ENCODE results near the gene TCEA2.

TCEA2 gene

DNA sequence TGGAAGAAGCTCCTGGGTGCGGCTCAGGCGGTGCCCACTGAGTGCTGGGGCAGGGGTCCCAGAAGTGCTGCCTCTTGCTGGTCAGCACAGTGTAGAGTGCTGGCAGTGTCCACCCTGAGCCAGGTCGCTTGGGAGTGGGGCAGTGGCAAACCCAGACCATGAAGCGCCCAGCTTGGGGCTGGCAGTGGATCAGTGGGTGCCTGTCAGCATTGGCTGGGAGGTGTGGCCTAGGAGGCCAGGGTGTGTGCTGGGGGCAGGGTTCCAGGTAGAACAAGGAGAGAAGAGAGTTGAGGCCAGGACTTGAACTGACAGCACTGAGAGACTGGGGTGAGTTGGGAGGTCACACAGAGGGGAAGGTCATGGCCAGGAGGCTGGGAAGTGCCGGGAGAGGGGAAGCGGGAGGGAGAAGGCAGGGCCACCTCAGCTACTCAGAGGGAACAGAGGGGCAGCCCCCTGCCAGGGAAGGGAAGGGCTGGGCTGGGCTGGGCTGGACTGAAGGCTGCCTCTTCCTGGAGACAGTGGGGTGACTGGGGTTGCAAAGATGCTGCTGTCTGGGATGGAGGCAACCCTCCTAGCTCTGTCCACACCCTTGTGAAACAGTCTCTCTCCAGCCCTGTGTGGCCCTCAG is 4.1 kb downstream of the TCEA2 start:
- DNase-seq, result peak in 1 of 3 donors; percentile 25

- no peak for DNase-seq
Observed at GRCh38 chr20:64067733-64068307, 4.8 kb downstream of the TCEA2 start.

DNA sequence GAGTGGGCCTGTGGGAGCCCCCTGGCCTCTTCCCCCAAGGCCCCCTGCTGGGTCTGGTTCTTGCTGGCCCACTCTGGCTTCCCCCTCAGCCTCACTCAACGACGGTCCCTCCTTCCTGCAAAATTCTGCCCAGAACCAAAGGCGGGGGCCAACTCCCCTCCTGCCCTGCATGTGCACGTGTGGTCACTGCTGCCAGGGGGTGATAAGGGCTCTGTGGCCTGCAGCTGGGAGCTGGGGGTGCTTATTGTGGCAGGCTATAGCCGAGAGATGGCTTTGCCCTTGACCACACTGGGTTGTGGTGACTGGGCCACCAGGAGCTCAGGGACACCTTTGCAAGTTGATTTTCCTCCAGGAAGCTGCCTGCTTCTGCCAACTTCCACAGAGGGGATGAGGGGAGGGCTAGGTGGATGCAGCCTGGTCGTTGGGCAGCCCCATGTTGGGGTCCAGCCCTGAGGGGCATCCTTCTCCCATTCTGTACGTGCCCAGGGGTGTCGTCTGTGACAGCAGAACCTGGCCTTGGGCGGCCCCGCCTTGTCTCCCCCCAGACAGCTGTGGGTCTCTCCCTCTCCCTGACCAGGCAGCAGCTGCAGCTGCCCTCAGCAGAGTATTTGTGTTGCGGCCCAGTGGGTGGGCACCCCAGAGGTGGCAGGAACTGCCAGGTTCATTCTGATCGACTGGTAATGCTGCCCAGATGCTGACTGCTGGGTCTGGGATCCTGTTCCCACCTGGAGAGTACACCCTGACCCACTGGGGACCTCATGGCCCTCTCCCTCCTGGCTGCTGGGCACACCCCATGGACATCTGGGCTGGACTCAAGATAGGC is 5.6 kb downstream of the TCEA2 start:
- DNase-seq, result no peak

DNA sequence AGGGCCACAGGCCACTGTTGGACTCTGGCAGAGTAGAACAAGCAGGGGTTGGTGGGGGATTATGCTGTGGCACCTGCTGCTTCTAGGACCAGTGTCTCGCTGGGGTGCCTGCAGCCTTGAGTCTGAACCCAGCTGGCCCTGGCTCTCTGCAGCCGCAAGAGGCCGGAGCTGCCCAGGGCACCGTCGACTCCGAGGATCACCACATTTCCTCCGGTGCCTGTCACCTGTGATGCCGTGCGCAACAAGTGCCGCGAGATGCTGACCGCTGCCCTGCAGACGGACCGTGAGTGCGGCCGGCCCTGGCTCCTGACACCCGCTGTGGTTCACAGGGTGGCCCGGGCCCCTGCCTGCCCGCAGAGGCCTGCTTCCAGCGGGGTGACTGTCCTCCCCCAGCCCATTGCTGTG is 6.2 kb downstream of the TCEA2 start:
- no peak for DNase-seq

- DNase-seq, result peak in 2 of 3 donors; percentile 48 to 59
Observed at GRCh38 chr20:64069614-64070243, 6.7 kb downstream of the TCEA2 start.

- DNase-seq, result no peak
Observed at GRCh38 chr20:64070244-64070993, 7.4 kb downstream of the TCEA2 start.

- no peak for DNase-seq
Observed at GRCh38 chr20:64071341-64072332, 8.6 kb downstream of the TCEA2 start.

DNA sequence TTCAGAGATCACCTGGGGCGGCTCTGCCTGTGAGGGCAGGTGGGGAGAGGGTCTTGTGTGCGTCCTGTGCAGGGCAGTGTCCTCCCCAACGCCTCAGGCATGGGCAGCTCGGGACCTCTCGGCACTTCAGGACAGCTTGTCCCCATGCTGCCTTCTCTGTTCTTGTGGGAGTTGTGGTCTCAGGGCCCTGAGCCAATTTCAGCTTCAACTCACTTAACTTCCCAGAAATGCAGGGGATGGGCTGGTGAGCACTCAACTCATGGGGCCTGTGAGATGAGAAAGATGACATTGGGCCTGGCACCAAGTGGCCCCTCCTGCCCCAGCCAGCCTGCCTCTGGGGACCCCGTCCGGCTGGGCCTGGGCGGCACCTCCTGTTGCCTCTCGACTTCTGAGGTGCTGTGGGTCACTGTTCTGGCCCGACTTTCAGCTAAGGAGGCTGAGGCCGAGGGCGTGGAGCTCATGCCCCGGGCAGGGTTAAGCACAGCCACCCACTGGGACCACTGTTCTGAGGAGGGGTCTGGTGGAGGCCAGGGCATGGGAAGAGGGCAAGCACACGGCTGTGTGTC is 9.6 kb downstream of the TCEA2 start:
- no peak for DNase-seq

DNA sequence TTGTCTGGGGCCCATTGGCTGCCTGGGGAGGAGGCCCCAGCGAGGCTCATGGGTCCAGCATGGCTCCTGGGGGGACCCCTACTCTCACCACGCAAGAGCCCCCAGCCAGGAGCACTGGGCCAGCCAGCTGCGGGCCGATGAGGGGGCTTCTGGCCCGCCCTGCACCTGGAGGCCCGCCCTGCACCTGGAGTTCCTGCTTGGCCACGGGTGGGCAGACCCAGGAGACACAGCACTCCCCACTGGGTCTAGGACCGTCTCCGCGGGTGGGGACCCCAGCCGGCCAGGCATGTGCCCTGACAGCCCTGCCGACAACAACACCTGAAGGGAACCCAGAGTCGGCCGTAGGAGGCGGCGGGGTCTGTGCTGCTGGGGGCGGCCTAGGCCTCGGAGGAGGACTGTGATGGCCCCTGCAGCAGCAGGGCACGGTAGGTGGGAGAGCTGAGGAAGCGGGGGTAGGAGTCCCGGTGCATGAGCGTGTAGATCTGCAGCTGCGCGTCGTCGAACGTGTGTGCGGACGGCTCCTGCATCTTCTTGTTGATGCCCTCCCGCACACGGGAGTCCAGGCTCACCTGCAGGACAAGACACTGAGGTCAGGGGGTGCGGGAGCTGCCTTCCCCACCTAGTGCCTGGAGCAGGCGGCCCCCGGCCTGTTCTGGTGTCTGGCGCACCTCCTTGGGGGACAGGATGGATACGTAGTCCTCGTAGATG is 10.6 kb downstream of the TCEA2 start:
- DNase-seq, result no peak

DNA sequence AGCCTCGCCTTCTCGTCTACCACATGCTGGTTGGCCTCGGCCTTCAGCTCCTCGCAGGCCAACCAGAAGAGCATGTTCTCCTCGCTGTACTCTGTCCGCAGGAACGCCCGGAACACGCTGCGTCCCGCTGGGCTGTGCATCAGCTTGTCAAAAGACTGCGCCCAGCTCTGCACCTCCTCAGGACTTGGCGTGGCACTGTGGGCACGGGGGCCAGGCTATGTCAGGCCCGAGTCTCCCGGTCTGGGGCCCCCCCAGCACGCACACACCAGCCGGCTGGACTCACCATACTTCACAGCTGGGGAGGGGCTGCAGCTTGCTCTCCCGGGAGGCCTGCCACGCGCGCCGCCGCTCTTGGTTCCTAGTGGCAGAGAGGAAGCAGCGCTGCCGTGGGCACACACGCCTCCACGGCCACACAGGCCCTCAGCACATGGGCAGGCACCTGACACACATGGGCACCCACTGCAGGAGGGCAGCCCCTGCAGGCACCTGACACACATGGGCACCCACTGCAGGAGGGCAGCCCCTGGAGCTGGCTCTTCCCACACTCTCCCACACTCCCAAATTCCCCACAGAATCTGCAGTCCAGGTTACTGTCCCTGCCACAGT is 11.3 kb downstream of the TCEA2 start:
- no peak for DNase-seq

DNA sequence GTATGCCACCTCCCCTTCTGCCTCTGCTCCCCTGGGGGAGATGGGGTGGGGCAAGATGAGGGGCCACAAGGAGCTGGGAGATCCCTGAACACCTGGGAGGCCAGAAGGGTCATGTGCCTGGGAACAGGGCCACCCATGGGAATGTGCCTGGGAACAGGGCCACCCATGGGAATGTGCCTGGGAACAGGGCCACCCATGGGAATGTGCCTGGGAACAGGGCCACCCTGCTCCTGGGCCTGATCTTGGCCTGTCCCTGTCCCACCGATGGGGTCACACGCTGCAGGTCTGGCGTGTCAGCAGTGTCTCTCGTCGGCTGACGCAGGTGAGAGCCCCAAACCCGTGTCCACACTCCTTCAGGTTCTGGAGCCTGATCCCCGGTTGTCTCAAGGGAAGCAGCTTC is 12.0 kb downstream of the TCEA2 start:
- no peak for DNase-seq

DNA sequence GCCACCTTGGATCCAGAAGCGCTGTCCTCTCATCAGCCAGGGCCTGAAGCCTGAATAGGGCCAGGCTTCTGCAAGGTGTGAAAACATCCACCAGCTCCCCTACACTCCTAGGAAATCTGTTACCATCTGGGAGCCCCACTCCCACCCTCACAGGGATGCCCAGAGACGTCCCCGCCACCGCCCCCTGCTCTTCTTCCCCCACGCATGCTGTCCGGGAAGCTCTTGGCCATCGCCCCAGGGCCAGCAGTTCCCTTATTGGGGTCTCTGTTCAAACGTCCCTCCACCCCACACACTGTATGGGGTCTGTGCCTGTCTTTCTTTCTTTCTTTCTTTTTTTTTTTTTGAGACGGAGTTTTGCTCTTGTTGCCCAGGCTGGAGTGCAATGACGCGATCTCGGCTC is 12.6 kb downstream of the TCEA2 start:
- no peak for DNase-seq

- DNase-seq, result no peak
Observed at GRCh38 chr20:64076061-64076997, 13.3 kb downstream of the TCEA2 start.

GRCh38 chr20:64077094-64077493 is 14.1 kb downstream of the TCEA2 start:
- DNase-seq, result peak; percentile 38 to 71 (median 55)

DNA sequence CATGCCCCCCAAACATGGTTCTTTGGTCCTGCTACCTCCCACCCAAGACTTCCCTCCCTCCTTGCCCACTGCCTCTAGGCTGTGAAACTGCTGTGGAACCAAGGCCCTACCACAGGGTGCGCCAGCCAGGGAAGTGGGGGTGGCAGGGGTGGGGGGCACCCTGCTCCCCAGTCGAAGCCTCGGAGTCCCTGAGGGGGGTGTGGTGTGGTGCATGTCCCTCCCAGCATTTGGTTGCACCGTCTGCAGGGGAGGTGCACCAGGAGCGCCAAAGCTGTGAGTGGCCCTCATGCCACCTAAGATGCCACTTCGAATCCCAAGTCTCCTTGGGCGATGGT is 14.5 kb downstream of the TCEA2 start:
- no peak for DNase-seq

DNA sequence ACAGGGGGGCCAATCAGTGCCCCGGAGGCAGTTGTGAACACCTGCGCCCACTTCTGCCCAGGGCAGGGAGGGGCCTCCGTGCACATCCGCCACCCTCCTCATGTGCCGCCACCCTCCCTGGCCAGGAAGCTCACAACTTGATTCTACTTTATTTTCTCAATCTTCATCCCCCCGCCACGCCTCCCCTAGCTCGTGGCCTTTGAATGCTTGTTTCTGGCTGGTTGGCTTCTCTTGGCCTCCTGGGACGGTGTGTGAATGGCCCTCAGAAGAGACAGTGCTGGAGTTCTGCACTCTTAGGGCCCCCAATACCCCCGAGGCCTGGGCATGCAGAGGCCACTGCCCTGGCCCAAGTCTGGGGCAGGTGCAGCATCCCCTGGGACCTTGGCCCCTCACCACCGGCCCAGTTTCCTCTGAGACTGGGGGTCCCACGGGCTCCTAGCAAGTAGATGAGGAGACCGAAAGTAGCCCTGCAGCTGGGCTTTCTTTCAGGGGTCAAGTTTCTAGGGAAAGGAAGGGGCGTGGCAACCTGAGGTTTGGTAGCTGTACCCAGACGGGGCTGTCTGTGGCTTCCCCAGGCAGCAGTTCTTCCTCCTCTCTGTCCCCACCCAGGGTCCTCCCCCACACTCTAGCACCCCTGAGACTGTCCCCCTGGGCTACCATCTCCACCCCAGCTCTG is 15.0 kb downstream of the TCEA2 start:
- peak in 1 of 3 donors; percentile 47 for DNase-seq

DNA sequence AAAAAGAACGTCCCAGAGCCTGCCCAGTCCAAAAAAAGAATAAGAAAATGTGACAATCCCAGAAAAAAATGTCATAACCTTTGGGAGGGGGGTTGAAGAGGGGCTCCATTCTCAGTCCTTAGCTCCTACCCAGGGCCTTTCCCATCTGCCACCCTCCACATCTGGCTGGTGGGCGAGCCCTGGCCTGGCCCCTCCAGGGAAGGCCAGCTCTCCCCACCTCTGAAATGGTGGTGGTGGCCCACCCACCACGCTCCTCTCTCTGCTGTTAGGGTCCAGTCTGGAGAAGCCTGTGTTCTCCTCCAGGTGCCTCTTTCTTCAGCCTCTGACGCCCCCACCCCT is 15.9 kb downstream of the TCEA2 start:
- no peak for DNase-seq

GRCh38 chr20:64079273-64080012 is 16.4 kb downstream of the TCEA2 start, which contains the start of gene RGS19:
Gene RGS19, minus strand, starts transcription at chr20:64079518. Its CDS starts 2,632 bp downstream, at chr20:64076886.
- peak; percentile 89 to 96 (median 95) for DNase-seq

Data from suppressor macrophage treated with lipopolysaccharide for 1 hour (primary cell).